MV-4-11 (cell line): ENCODE results near the gene CLECL1.
"Not testable (repeated sequence)": the region's sequence is repeated elsewhere in the genome, so short reads cannot be mapped to it uniquely, and the experiment has no call there.

Experiments
- DNase-seq: peaks from one replicate; lab custom pipeline; 2025; lab: John Stamatoyannopoulos, UW

Gene CLECL1

DNA sequence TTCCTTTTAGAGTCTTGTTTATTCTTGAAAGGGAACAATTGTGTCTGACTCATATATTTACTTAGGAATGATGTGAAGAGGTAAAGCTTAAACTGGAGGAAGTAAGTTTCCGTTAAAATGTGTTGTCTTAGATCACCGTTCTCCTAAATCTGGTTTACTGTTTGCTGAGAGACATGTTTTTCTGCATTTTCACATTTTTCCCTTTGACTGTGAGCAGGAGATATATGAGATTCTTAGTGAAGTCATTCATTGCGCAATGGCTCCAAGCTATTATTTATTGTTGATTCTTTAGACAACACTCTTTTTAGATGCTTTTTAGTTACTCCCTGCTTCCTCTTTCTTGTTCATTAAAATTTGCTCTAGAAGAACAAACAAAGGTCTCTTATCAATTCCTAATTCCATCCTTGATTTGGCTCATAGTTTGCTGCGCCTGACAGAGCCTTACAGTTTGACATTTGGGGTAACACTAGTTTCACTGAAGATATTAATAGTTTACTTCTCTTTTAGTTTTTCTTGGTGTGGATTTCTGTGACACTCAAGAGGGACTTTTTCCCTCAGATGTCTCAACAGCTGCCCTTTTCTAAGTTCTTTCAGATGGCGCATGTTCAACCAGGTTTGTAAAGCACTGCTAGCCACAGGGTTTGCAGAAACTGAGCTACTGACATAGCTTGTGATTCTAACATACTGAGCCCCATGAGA lies 11.4 kb downstream of the CLECL1 start:
- DNase-seq = peak; percentile 90

DNA sequence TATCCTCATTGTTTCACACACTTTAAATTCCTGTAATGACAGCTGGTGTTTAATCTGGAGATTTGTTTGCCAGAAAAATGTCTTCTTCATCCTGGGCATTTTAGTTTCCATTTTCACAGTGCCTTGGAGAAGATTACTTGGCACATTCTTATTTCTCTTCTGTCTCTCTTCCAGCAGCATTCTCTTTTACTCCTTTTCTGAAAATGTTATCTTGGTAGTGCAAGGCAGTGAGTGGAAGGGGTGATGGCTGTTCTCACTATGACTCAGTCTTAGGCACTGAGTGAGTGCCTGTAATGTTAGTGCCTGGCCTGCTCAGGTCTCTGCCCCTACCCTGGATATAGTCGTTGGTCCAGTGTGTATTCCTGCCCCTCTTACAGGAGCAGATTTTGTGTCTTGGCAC lies 13.1 kb downstream of the CLECL1 start:
- DNase-seq = no peak

DNA sequence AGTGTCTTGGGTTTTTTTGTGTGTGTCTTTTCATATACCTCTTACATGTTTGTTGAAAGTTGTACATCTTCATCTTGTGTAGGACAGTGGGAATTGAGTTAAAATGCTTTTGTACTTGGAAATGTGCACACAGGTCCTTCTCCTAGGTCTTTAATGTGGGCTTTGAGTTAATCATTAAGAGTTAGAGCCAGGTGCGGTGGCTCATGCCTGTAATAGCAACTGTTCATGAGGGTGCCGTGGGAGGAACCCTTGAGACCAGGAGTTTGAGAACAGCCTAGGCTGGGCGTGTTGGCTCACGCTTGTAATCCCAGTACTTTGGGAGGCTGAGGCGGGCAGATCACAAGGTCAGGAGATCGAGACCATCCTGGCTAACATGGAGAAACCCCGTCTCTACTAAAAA lies 13.9 kb downstream of the CLECL1 start:
- no peak for DNase-seq

DNA sequence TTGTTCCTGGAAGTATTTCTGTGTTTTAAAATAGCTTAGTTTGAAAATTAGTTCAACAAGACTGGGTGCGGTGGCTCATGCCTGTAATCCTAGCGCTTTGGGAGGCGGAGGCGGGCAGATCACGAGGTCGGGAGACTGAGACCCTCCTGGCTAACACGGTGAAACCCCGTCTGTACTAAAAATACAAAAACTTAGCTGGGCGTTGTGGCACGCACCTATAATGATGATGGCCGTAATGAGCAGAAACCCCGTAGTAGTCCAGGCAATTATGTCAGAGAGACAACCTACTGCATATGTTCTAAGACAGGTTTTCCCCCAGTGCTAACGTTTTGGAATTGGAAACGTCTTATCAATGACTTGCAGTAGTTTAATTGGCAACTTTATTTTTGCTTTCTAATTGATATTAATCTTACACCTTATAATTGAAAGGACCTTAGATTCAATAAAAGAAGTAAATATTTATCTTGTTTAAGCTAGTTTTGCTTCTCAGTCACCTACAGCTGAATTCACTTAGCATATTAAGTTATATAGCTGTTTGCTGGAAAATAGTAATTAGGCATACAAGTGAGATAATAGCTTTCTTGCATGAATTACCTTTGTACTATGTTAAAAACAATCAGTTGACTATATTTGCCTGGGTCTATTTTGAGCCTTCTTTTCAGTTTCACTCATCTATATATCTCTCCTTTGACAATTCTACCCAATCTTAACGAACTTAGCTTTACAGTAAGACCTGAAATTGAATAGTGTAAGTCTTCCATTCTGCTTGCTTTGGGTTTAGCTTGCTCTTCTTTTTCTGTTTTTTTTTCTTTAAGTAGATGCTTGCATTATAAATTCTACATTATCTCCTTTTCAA lies 15.6 kb downstream of the CLECL1 start:
- DNase-seq = no peak

DNA sequence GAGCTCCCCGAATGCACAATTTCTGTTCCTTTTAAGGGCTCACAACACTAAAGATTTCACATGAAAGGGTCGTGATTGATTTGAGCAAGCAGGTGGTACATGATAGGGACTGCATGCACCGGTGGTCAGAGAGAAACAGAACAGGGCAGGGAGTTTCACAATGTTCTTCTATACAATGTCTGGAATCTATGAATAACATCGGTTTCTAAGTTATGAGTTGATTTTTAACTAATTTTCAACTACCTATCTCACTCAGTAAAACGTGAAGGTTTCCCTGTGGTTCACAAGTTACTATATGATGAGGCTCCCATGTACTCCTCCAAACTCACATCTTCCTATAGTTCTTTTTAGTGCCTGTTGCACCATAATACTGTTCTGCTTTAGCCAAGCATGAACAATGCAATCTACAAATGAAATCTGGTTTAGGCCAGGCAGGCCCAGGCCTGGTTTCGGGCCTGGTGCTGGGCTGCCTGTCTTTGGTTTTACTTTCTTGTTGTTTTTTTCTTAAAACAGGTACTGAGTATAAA lies 19.8 kb downstream of the CLECL1 start:
- not testable (repeated sequence) for DNase-seq

DNA sequence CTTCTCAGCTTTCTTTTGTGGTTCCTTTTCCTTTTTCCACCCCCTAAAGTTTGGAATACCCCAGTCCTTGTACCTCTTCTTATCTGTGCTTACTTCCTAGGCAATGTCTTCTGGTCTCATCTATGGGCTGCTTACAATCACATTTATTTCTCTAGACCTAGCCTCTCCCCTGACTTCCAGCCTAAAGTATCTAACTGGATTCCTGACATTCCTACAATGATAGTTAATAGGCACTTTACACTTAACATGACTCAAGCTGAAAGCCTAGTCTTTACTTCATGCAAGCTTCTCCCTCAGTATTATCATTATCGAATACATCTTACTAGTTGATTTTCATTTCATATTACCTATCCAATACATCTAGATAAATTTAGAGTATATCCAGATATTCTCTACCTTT lies 21.2 kb downstream of the CLECL1 start:
- DNase-seq = no peak

DNA sequence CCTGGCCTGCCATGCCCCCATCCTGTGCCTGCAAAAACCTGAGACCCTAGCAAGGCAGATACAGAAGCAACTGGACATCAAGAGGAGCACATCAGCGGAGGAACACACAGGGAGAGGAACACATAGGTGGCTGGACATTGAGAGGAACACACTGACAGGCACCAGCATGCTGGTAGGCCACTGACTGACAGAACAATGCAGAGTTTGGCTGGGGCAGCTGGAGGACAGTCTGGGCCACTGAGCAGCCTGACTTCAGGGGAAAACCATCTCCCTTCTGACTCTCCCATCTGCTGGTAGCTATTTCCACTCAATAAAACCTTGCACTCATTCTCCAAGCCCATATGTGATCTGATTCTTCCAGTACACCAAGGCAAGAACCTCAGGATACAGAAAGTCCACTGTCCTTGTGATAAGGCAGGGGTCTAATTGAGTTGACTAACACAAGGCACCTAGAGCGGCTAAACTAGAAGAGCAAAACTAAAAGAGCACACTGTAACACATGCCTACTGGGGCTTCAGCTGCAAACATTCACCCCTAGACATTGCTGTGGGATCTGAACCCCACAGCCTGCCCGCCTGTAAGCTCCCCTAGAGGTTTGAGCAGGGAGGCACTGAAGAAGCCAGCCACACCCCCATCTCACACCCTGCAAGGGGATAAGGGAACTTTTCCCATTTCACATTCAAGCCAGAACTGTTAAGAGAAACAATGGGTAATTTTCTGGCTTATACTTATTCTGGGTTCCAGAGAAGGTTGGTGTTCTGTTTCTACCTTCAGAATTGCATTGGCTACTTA lies 22.1 kb downstream of the CLECL1 start:
- no peak for DNase-seq

DNA sequence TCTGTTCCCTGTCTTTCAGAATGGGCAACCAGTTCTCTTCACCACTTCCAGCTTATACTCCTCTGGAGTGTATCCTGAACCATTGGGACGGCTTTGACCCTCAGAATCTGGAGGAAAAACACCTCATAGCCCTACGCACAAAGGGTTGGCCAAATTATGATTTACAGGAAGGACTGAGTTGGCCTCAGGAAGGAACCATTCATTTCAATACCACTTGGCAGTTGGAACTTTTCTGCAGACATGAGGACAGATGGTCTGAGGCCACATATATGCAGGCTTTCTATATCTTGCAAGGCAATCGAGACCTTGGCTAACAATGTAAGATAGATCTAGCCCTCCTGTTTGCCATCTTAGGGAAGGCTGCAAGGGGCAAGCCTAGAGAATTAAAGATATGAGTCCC lies 24.0 kb downstream of the CLECL1 start:
- no peak for DNase-seq

DNA sequence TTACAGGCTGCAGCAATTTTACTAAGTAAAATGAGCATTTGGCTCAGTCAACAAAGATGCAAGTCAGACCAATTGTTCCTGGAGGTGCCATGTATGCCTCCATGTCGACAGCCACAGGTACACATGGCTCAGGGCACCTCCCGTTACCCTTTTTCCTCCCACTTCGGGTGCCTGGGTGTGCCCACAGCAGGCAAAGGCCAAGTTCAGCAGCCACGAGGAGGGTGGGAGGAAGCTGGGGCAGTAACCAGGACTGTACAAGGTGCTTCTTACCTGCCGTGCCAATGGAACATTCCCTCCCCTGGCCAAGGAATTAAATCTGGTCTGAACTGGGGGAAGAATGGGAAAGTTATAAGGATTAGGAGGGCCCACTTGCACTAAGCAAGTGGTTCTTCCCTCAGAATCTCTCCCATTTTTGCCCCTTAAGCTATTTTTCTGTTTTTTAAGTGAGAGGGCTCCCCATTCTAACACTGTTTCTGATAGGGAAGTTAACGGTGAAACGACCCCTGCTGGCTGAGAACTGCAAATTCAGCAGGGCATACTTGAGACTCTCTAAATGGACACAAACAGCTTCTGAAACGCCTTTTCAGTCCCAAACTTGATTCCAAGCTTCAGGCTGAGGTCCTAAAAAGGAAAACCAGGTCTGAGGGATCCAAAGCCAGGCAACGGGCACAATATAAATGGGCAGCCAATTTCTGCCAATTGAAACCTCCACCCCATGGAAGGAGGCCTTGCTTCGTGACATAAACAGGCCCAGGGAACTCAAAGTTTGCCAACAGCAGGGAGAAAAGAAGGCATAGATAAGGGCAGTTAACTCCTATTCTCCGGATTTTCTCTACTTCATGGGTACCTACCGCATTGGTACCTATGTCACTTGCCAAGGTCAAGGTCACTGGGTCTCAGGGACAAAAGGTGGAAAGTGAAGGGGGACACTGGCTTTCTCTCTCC lies 24.8 kb downstream of the CLECL1 start:
- DNase-seq = peak; percentile 71

DNA sequence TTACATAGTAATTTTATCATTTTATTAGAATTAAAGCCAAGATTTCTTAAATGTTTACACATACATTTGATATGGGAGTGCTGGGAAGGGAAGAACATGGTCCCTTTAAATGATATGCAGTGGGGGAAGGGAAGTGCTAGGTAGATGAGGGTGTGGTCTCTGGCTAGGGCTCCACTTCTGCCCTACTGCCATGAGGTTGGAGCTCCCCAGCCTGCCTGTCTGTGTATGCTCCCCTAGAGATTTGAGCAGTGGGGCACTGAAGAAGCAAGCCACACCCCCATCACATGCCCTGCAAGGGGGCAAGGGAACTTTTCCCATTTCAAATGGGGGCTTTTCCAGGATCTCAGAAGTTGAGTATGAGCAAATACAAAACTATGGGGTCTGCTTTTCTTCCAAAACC lies 25.5 kb downstream of the CLECL1 start:
- DNase-seq = no peak

DNA sequence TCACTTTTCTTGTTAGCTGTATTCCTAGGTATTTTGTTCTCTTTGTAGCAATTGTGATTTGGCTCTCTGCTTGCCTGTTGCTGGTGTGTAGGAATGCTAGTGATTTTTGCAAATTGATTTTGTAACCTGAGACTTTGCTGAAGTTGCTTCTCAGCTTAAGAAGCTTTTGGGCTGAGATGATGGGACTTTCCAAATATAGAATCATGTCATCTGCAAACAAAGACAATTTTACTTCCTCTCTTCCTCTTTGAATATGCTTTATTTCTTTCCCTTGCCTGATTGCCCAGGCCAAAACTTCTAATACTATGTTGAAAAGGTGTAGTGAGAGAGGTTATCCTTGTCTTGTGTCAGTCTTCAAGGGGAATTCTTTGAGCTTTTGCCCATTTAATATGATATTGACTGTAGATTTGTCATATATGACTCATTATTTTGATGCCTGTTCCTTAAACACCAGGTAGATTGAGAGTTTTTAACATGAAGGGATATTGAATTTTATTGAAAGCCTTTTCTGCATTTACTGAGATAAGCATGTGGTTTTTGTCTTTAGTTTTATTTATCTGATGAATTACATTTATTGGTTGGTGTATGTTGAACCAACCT lies 26.7 kb downstream of the CLECL1 start:
- DNase-seq = peak; percentile 43

DNA sequence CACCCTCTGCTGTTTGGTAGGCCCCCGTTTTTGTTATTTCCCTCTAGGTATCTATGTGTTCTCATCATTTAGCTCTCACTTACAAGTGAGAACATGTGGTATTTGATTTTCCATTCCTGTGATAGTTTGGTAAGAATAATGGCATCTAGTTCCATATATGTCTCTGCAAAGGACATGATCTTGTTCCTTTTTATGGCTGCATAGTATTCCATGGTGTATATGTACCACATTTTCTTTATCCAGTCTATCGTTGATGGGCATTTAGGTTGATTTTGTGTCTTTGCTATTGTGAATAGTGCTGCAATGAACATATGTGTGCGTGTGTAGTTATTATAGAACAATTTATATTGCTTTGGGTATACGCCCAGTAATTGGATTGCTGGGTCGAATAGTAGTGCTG lies 28.3 kb downstream of the CLECL1 start:
- DNase-seq = not testable (repeated sequence)

DNA sequence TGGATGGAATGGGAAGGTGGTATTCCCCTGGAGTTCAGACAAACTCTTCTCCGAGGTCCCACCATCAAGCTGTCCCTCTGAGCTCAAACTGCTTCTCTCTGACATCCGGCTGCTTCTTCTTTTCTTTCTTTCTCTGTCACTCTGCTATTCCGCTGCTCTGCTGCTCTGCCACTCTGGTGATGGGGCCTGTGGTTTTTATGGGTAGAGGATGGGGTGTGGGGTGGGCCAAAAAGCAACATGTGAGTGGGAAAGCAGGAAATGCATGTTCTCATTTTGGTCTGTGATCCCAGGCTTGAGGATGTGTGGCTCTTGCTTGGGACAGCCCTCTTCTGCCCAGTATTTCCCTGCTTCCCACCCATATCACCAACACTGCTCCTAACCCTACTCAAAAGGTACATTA lies 30.6 kb downstream of the CLECL1 start:
- DNase-seq = peak; percentile 22

DNA sequence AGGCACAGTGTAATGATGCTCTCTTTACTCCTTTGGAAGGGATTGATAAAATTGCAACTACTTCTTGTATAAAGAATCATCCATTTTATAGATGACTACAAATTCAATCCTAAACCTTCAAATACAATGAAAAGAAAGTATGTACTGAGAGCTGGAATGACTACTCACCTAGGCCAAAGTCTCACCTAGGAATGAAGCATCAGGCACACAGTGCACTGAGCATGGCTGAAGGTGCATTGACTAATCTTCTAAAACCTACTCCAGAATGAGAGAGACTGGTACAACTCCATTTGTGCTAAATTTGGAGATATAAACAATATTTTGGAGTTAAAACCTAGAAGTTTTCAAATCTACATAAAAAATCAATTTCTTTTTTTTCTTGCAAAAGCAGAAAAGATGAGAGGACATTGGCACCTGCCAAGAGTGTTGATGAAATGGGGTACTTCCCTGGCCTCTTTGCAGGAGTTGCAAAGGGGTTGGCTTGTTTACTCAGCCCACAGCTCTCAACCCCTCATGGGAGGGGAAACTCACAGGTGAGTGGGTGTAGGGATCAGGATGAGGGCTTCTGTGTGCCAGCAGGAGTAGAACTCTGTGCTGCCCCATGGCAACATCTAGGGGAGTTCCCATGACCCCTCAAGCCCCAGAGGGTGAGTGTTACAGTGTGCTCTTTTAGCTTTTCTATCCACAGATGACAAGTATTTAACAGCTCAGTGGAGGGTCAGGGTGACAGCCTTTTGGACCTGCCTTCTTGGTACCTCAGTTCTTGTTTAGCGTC lies 31.3 kb downstream of the CLECL1 start:
- DNase-seq = no peak

DNA sequence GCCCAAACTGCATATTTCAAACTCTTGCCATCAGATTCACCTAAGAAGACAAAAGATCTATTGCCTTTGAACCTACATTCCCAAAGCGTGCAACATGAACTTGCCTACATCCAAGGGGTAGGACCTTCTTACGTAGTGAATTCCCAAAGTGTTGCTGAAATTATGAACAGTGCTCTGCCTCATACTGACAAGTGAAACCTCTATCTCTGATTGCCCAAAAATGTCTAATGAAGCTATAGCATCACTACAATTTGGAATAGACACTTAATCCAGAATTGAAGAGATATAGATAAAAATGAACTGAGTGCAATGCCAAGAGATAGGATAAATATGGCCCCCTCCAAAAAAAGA lies 32.3 kb downstream of the CLECL1 start:
- no peak for DNase-seq

DNA sequence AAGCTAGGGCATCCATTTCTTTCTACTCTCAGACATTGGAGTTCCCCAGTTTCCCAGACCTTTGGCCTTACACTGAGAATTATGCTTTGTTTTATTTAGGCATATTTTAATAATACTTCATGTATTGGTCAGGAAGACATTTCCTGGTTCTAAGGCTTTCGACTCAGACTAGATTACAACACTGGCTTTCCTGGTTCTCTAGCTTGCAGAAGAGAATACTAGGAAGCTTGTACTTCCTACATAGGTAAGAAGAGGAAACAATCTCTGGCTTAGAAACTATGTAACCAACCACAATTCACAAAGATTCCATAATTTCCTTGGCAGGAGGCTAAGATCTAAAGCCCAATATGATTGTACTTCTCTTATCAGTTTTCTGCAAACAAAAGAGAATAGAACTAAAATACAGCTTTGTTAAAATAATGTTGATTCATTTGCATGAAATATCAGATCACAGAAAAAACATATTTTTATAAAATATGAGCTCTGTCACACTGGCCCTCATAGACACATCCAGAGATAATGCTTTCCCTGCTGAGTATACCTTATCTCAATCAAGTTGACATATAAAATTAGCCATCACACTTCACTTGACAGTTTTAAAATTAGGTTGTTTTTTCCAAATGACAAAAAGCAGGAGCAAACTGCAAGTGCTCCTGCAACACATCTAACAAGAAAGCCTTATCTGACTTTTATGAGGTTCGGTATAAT lies 32.8 kb downstream of the CLECL1 start:
- no peak for DNase-seq

DNA sequence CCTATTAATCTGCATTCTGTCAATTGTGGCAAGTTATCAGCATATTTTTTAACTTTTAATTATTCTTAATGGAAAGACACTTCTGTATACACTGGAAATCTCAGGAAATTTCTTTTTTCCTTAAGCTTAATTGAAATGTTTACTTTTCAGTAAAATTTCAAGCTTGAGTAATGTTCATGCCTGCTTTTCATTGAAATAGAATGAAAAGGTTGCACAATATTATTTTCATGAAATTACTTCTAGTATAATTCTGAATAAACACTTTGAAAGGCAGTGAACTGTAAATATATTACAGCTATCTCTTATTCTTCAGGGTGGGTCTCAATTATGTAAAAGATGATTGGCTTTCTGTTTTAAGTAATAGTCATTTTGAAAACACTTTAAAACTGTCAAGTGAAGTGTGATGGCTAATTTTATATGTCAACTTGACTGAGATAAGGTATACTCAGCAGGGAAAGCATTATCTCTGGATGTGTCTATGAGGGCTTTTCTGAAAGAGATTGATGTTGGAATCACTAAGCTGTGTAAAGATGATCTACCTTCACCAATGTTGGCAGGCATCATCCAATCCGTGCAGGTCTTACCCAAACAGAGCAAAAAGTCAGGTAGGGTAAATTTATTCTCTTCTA lies 33.5 kb downstream of the CLECL1 start:
- DNase-seq = no peak

DNA sequence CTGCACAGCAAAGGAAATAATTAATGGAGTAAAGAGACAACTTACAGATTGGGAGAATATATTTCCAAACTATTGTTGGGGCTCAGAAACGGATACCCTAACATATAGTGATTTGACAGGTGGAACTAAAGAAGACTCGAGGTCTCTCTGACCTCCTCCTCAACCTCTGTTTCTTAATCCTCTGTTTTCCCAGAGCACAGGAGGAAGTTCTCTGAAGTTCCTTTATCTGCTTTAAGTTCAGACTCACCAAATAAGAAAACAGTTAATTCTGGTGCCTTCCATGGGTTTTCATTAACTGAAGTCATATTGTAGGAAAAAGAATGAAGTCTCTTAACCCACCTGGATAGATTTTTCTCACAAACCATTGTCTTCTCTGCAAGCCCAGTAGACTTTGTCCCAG lies 34.2 kb downstream of the CLECL1 start:
- peak; percentile 43 for DNase-seq

DNA sequence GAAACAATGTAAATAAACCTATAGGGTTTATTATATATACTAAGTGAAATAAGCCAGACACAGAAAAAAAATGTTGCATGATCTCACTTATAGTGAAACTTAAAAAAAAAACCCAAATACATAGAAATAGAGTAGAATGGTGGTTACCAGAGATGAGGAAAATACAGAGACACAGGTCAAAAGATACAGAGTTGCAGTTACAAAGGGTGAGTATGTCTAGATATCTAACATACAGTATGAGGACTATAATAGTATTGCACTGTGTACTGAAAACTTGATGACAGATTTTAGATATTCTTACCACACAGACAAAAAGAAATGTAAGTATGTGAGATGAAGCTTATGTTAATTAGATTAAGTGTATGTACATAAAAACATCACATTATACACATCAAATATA lies 35.3 kb downstream of the CLECL1 start:
- DNase-seq = no peak
